Astrocyte (in vitro differentiated cells and primary cell): ENCODE measurements around the gene SCP2D1.

Experiments used
- CTCF ChIP-seq: IDR thresholded peaks from 2 replicates; pipeline ENCODE4 v1.5.1; 2011; ENCODE audit warnings: low read depth, mild to moderate bottlenecking, inconsistent platforms, low read length, moderate library complexity; ENCODE audit not compliant: insufficient read depth
- EZH2 ChIP-seq: IDR thresholded peaks from 2 replicates; pipeline ENCODE4 v1.6.1; 2012; ENCODE audit warnings: mild to moderate bottlenecking, low read length, inconsistent platforms; ENCODE audit not compliant: insufficient read depth

- TF ChIP-seq CTCF (no peak), EZH2 (no peak)
These were observed 18.2 kb upstream of the SCP2D1 start for GRCh38 chr20:18795366-18795765.
